H9 (cell line): ENCODE data around the gene CCDC102A. TPM values are rescaled to one million over a fixed set of nuclear protein-coding genes. Genes with fewer than 3 reads are reported as not detected.
A peak's percentile ranks its signal among the peaks of the same experiment; 100 is the strongest.

Experiments
- DNase-seq: peaks from one replicate; pipeline ENCODE4 v3.0.0-alpha.2; 2017
- H2AFZ ChIP-seq: one replicate; pipeline ENCODE4 v1.6.1; 2013; ENCODE audit warnings: mild to moderate bottlenecking, low read length, control low read depth, moderate library complexity
- H2AK5ac ChIP-seq: 2 replicates; pipeline ENCODE4 v1.6.1; 2013; ENCODE audit warnings: low read length, control low read depth, mixed read lengths; ENCODE audit not compliant: insufficient read length
- H2BK120ac ChIP-seq: one replicate; pipeline ENCODE4 v1.6.1; 2013; ENCODE audit warnings: low read depth, mild to moderate bottlenecking, low read length, control low read depth, inconsistent platforms; ENCODE audit not compliant: poor library complexity, severe bottlenecking
- H2BK12ac ChIP-seq: 2 replicates; pipeline ENCODE4 v1.6.1; 2013; ENCODE audit warnings: low read length, control low read depth, mixed read lengths, low read depth; ENCODE audit not compliant: insufficient read length
- H2BK15ac ChIP-seq: 2 replicates; pipeline ENCODE4 v1.6.1; 2013; ENCODE audit warnings: low read depth, low read length, control low read depth
- H2BK20ac ChIP-seq: one replicate; pipeline ENCODE4 v1.6.1; 2013; ENCODE audit warnings: low read depth, mild to moderate bottlenecking, low read length, control low read depth, inconsistent platforms; ENCODE audit not compliant: poor library complexity, severe bottlenecking
- H2BK5ac ChIP-seq: 2 replicates; pipeline ENCODE4 v1.6.1; 2013; ENCODE audit warnings: low read length, control low read depth, mixed read lengths; ENCODE audit not compliant: insufficient read length
- H3K14ac ChIP-seq: 2 replicates; pipeline ENCODE4 v1.6.1; 2013; ENCODE audit warnings: low read length, control low read depth; ENCODE audit not compliant: insufficient read depth
- H3K18ac ChIP-seq: 2 replicates; pipeline ENCODE4 v1.6.1; 2013; ENCODE audit warnings: low read depth, mild to moderate bottlenecking, mixed read lengths, low read length, control low read depth; ENCODE audit not compliant: insufficient read length
- H3K23ac ChIP-seq: 2 replicates; pipeline ENCODE4 v1.6.1; 2013; ENCODE audit warnings: low read length, control low read depth, mixed read lengths, low read depth; ENCODE audit not compliant: insufficient read length
- H3K23me2 ChIP-seq: 2 replicates; pipeline ENCODE4 v1.6.1; 2013; ENCODE audit warnings: low read depth, mild to moderate bottlenecking, mixed read lengths, low read length, control low read depth; ENCODE audit not compliant: insufficient read length, poor library complexity, severe bottlenecking
- H3K27ac ChIP-seq: 2 replicates; pipeline ENCODE4 v1.5.1; 2013; ENCODE audit warnings: low read length, control low read depth, mixed read lengths, low read depth; ENCODE audit not compliant: insufficient read length
- H3K27me3 ChIP-seq: 2 replicates; pipeline ENCODE4 v1.6.1; 2013; ENCODE audit warnings: low read length, control low read depth, inconsistent platforms; ENCODE audit not compliant: insufficient read depth
- H3K4ac ChIP-seq: 2 replicates; pipeline ENCODE4 v1.6.1; 2013; ENCODE audit warnings: low read depth, mild to moderate bottlenecking, control low read depth, inconsistent platforms, low read length, moderate library complexity
- H3K4me1 ChIP-seq: 2 replicates; pipeline ENCODE4 v1.6.1; 2013; ENCODE audit warnings: low read length, control low read depth, inconsistent platforms; ENCODE audit not compliant: insufficient read depth
- H3K4me2 ChIP-seq: 2 replicates; pipeline ENCODE4 v1.6.1; 2013; ENCODE audit warnings: low read length, control low read depth, mixed read lengths; ENCODE audit not compliant: insufficient read length, insufficient read depth
- H3K56ac ChIP-seq: 2 replicates; pipeline ENCODE4 v1.6.1; 2013; ENCODE audit warnings: low read depth, mild to moderate bottlenecking, mixed read lengths, low read length, control low read depth; ENCODE audit not compliant: insufficient read length
- H3K79me1 ChIP-seq: 2 replicates; pipeline ENCODE4 v1.6.1; 2013; ENCODE audit warnings: low read depth, mild to moderate bottlenecking, moderate library complexity, low read length, control low read depth, inconsistent platforms; ENCODE audit not compliant: insufficient read depth, poor library complexity, severe bottlenecking
- H3K79me2 ChIP-seq: 2 replicates; pipeline ENCODE4 v1.6.1; 2013; ENCODE audit warnings: low read length, control low read depth, inconsistent platforms; ENCODE audit not compliant: insufficient read depth
- H3K9ac ChIP-seq: 2 replicates; pipeline ENCODE4 v1.6.1; 2013; ENCODE audit warnings: low read length, control low read depth, mixed read lengths; ENCODE audit not compliant: insufficient read length; ENCODE audit errors: extremely low read depth
- H3K9me3 ChIP-seq: one replicate; pipeline ENCODE4 v1.6.1; 2013; ENCODE audit warnings: low read depth, low read length, inconsistent platforms; ENCODE audit not compliant: control insufficient read depth
- H3T11ph ChIP-seq: one replicate; pipeline ENCODE4 v1.6.1; 2013; ENCODE audit warnings: mild to moderate bottlenecking, low read length, control low read depth, inconsistent platforms
- H4K20me1 ChIP-seq: one replicate; pipeline ENCODE4 v1.6.1; 2013; ENCODE audit not compliant: control insufficient read depth, insufficient read length, insufficient read depth
- H4K5ac ChIP-seq: 2 replicates; pipeline ENCODE4 v1.6.1; 2013; ENCODE audit warnings: low read depth, mild to moderate bottlenecking, mixed read lengths, low read length, control low read depth; ENCODE audit not compliant: insufficient read length
- H4K8ac ChIP-seq: replicated peaks from 2 replicates; pipeline ENCODE4 v1.6.1; 2013; ENCODE audit warnings: low read length, control low read depth, mixed read lengths, low read depth; ENCODE audit not compliant: insufficient read length
- H4K91ac ChIP-seq: 2 replicates; pipeline ENCODE4 v1.6.1; 2013; ENCODE audit warnings: low read depth, mild to moderate bottlenecking, moderate library complexity, mixed read lengths, low read length, control low read depth; ENCODE audit not compliant: insufficient read length
- H3K27ac Mint-ChIP-seq, 3 experiments: 2 replicates in 2 of 3; 3 replicates in 1 of 3; pipeline ENCODE4 v1.8.0; 2020 to 2021; ENCODE audit warnings: mixed read lengths in 3 of 3, mild to moderate bottlenecking in 1 of 3, moderate library complexity in 1 of 3
- H3K27me3 Mint-ChIP-seq: 2 replicates; pipeline ENCODE4 v1.8.0; 2021; ENCODE audit warnings: low read depth, mild to moderate bottlenecking, moderate library complexity, mixed read lengths
- H3K36me3 Mint-ChIP-seq, 3 experiments: 2 replicates in 2 of 3; 3 replicates in 1 of 3; pipeline ENCODE4 v1.8.0; 2020 to 2021; ENCODE audit warnings: low read depth in 3 of 3, mixed read lengths in 3 of 3; ENCODE audit not compliant: insufficient read depth in 1 of 3
- H3K4me1 Mint-ChIP-seq, 2 experiments: 2 replicates each; pipeline ENCODE4 v1.8.0; 2020; ENCODE audit warnings: mixed read lengths in 2 of 2
- H3K4me3 Mint-ChIP-seq, 2 experiments: 2 replicates in 1 of 2; 3 replicates in 1 of 2; pipeline ENCODE4 v1.8.0; 2020 to 2021; ENCODE audit warnings: mild to moderate bottlenecking in 2 of 2, mixed read lengths in 2 of 2, moderate library complexity in 1 of 2
- H3K9me3 Mint-ChIP-seq, 2 experiments: 2 replicates in 1 of 2; 3 replicates in 1 of 2; pipeline ENCODE4 v1.8.0; 2020; ENCODE audit warnings: mild to moderate bottlenecking in 2 of 2, mixed read lengths in 2 of 2, moderate library complexity in 1 of 2
- CTCF ChIP-seq: fragments of 200-600 bp; sonication (generic); conservative IDR thresholded peaks from 3 replicates; pipeline ENCODE4 v1.8.0; 2021; ENCODE audit warnings: antibody characterized with exemption, mild to moderate bottlenecking
- WGBS: extraction: QIAGEN DNeasy Blood & Tissue Kit; methylation state at CpG from one replicate; pipeline ENCODE4 v1.1.7; 2013; ENCODE audit warnings: missing lambda C conversion rate, low lambda C conversion rate, mixed read lengths; ENCODE audit not compliant: insufficient read length; ENCODE audit errors: extremely low coverage; 5-methylcytosine and 5-hydroxymethylcytosine counted together
- total RNA-seq: library from RNA; stranded (reverse); gene quantifications from 2 replicates; pipeline ENCODE4 v1.2.1, GENCODE V29; 2021

Gene CCDC102A
- total RNA-seq, 1 experiment from 2014 or later = 8.2 TPM

DNA sequence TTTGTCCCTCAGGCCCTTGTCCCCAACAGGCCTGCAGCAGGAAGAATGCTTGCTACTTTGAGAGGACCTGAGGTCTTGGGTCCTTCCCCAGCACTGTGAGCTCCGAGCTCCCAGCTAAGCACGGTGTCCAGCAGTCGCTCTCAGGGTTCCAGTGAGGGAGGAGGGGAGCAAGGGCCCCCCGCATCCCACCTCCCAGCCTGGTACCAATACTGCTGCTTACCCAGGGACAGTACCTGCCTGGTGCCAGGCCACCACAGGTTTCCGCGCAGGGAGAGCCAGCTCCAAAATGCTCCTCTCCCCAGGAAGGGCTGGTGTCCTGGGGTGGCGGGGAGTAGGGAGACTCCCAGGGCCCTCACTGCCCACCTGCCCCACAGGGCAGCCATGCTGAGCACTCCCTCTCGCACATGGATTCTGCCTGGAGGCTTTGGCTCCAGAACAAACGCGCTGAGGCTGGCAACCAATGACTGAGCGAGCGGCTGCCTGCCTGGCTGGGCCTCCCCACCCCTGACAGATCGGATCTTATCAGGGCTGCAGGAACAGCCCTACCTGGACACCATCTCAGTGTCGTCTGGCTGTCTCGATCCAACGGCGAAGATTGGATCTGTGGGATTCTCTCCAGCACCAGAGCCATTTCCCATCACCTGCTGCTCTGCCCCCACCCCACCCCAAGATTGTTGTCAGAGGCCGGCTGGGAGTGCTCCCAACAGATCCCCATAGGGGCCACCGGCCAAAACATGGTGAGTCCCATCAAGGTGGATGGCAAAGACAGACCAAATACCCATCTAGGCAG, 52.5 kb downstream of the CCDC102A start:
- Histone ChIP-seq H2AK5ac (no peak overlapping the region), H4K8ac (no peak overlapping the region), H3K79me1 (peaks cover 5% of the 10 kb centered on the region), H3K18ac (no peak overlapping the region), H3K23me2 (peaks cover 22% of the 10 kb centered on the region), H2AFZ (no peak overlapping the region), H2BK12ac (no peak overlapping the region), H3K4me1 (peaks cover 2% of the 10 kb centered on the region; the same call in 1 of the 2 replicates), H3K14ac (no peak overlapping the region), H3K27me3 (no peaks in the 10 kb centered on the region), H3K79me2 (no peaks in the 10 kb centered on the region), H2BK5ac (no peak overlapping the region), H2BK120ac (no peak overlapping the region), H3T11ph (no peak overlapping the region), H3K27ac (no peak overlapping the region), H2BK15ac (no peak overlapping the region), H4K5ac (no peak overlapping the region), H3K4me2 (no peak overlapping the region), H2BK20ac (no peak overlapping the region), H4K91ac (no peak overlapping the region), H3K56ac (no peak overlapping the region), H3K23ac (no peak overlapping the region), H3K4ac (no peak overlapping the region), H3K9ac (no peak overlapping the region), H4K20me1 (no peaks in the 10 kb centered on the region), H3K9me3 (no peaks in the 10 kb centered on the region)
- H3K36me3 Mint-ChIP-seq = peaks cover 0 to 2% (median 0%) of the 10 kb centered on the region in 3 experiments; a peak in 2 of 7 replicates
- no peak for TF ChIP-seq CTCF
- no peak for DNase-seq
- peaks cover 2 to 7% of the 10 kb centered on the region in 2 experiments; a peak in 3 of 5 replicates for H3K9me3 Mint-ChIP-seq
- no CpG with 5 or more reads among the region's 19 CpGs for WGBS
- 0 out of 5 replicates have a peak overlapping the region, but pooled peaks of 1 of the 2 experiments have one; percentile 20 for H3K4me3 Mint-ChIP-seq
- H3K4me1 Mint-ChIP-seq = peaks cover 30 to 45% of the 10 kb centered on the region in 2 experiments
- no peak overlapping the region for H3K27ac Mint-ChIP-seq
- H3K27me3 Mint-ChIP-seq = peaks cover 31% of the 10 kb centered on the region
